GM23338 (cell line): ENCODE results near the gene TTLL5. TPM values are rescaled to one million over a fixed set of nuclear protein-coding genes. Genes with fewer than 3 reads are reported as not detected.

Source experiments
- ATAC-seq: fragments of 200-7000 bp; cut with Tn5 transposase; 3 replicates; pipeline ENCODE4 v1.9.1; 2020
- DNase-seq: peaks from one replicate; pipeline ENCODE4 v3.0.0-alpha.2; 2015; ENCODE audit warnings: low spot score
- H2AFZ ChIP-seq: fragments of 200-600 bp; sonication (generic); 2 replicates; pipeline ENCODE4 v1.8.0; 2016; ENCODE audit warnings: antibody characterized with exemption, mild to moderate bottlenecking, moderate library complexity
- H3F3A ChIP-seq: fragments of 200-600 bp; sonication (generic); replicated peaks from 2 replicates; pipeline ENCODE4 v1.8.0; 2017; ENCODE audit warnings: antibody characterized with exemption, mixed run types, low read depth
- H3K27ac ChIP-seq: fragments of 200-600 bp; sonication (generic); 2 replicates; pipeline ENCODE4 v1.6.1; 2016; ENCODE audit warnings: low read depth
- H3K27me3 ChIP-seq: fragments of 200-600 bp; sonication (generic); 2 replicates; pipeline ENCODE4 v1.8.0; 2016; ENCODE audit warnings: mild to moderate bottlenecking, mixed run types, moderate library complexity; ENCODE audit not compliant: insufficient read depth
- H3K36me3 ChIP-seq: fragments of 200-600 bp; sonication (generic); 2 replicates; pipeline ENCODE4 v1.8.0; 2016; ENCODE audit warnings: mild to moderate bottlenecking; ENCODE audit not compliant: insufficient read depth
- H3K4me1 ChIP-seq: fragments of 200-600 bp; sonication (generic); 2 replicates; pipeline ENCODE4 v1.8.0; 2016; ENCODE audit warnings: mild to moderate bottlenecking, moderate library complexity; ENCODE audit not compliant: insufficient read depth
- H3K4me2 ChIP-seq: fragments of 200-600 bp; sonication (generic); 2 replicates; pipeline ENCODE4 v1.7.1; 2017; ENCODE audit warnings: mixed run types
- H3K4me3 ChIP-seq: fragments of 200-600 bp; sonication (generic); 2 replicates; pipeline ENCODE4 v1.6.1; 2016; ENCODE audit warnings: mixed run types
- H3K79me2 ChIP-seq: fragments of 200-600 bp; sonication (generic); replicated peaks from 2 replicates; pipeline ENCODE4 v1.8.0; 2017; ENCODE audit warnings: mild to moderate bottlenecking; ENCODE audit not compliant: insufficient read depth
- H3K9me2 ChIP-seq: fragments of 200-600 bp; sonication (generic); 2 replicates; pipeline ENCODE4 v1.8.0; 2017; ENCODE audit not compliant: insufficient read depth
- H4K20me1 ChIP-seq: fragments of 200-600 bp; sonication (generic); replicated peaks from 2 replicates; pipeline ENCODE4 v1.8.0; 2017; ENCODE audit warnings: mild to moderate bottlenecking; ENCODE audit not compliant: insufficient read depth
- H3K27ac Mint-ChIP-seq: 2 replicates; pipeline ENCODE4 v1.8.0; 2020; ENCODE audit warnings: inconsistent platforms, mild to moderate bottlenecking, moderate library complexity, mixed read lengths
- H3K27me3 Mint-ChIP-seq: 3 replicates; pipeline ENCODE4 v1.8.0; 2022; ENCODE audit warnings: low read depth, mild to moderate bottlenecking, moderate library complexity, mixed read lengths, inconsistent platforms; ENCODE audit not compliant: insufficient read depth, poor library complexity
- H3K36me3 Mint-ChIP-seq: 3 replicates; pipeline ENCODE4 v1.8.0; 2021; ENCODE audit warnings: low read depth, mild to moderate bottlenecking, inconsistent platforms, moderate library complexity, mixed read lengths
- H3K4me1 Mint-ChIP-seq: 3 replicates; pipeline ENCODE4 v1.8.0; 2020; ENCODE audit warnings: mild to moderate bottlenecking, inconsistent platforms, mixed read lengths
- H3K4me3 Mint-ChIP-seq: 3 replicates; pipeline ENCODE4 v1.8.0; 2021; ENCODE audit warnings: moderate library complexity, mild to moderate bottlenecking, inconsistent platforms, mixed read lengths
- H3K9me3 Mint-ChIP-seq: 3 replicates; pipeline ENCODE4 v1.8.0; 2020; ENCODE audit warnings: moderate library complexity, mild to moderate bottlenecking, inconsistent platforms, mixed read lengths
- CREB1 ChIP-seq: fragments of 250-450 bp; sonication (Bioruptor Pico); IDR thresholded peaks from 2 replicates; pipeline ENCODE4 v1.5.0; 2020; ENCODE audit warnings: low read depth, mild to moderate bottlenecking, moderate library complexity
- CTCF ChIP-seq, 2 experiments: fragments of 200-600 bp in 1 of 2; sonication (generic) in 1 of 2; conservative IDR thresholded peaks; 2 replicates each; pipeline versions ENCODE4 v1.5.1 to v1.6.1; 2016 to 2017; ENCODE audit warnings: antibody characterized with exemption in 2 of 2, low read depth in 2 of 2, mild to moderate bottlenecking in 2 of 2, moderate library complexity in 1 of 2
- ETS1 ChIP-seq: IDR thresholded peaks from 2 replicates; pipeline ENCODE4 v1.6.1; 2016; ENCODE audit warnings: antibody characterized with exemption
- EZH2phosphoT487 ChIP-seq: fragments of 200-600 bp; sonication (generic); IDR thresholded peaks from one replicate; pipeline ENCODE4 v1.8.1; 2018; ENCODE audit warnings: antibody characterized with exemption; ENCODE audit not compliant: unreplicated experiment
- JUNB ChIP-seq: IDR thresholded peaks from one replicate; pipeline ENCODE4 v1.6.1; 2016; ENCODE audit warnings: antibody characterized with exemption; ENCODE audit not compliant: unreplicated experiment
- POLR2AphosphoS5 ChIP-seq: IDR thresholded peaks from 2 replicates; pipeline ENCODE4 v1.6.1; 2016; ENCODE audit warnings: antibody characterized with exemption, low read depth
- REST ChIP-seq: IDR thresholded peaks from one replicate; pipeline ENCODE4 v1.6.1; 2018; ENCODE audit warnings: antibody characterized with exemption; ENCODE audit not compliant: unreplicated experiment
- ZNF114 ChIP-seq: fragments of 250-450 bp; sonication (Bioruptor Pico); IDR thresholded peaks from 2 replicates; pipeline ENCODE4 v1.5.0; 2020; ENCODE audit warnings: mild to moderate bottlenecking, moderate library complexity
- ZNF331 ChIP-seq: fragments of 250-450 bp; sonication (Bioruptor Pico); IDR thresholded peaks from 2 replicates; pipeline ENCODE4 v1.5.0; 2020; ENCODE audit warnings: low read depth, mild to moderate bottlenecking, moderate library complexity
- ZNF462 ChIP-seq: fragments of 250-450 bp; sonication (Bioruptor Pico); IDR thresholded peaks from 2 replicates; pipeline ENCODE4 v1.5.0; 2020; ENCODE audit warnings: mild to moderate bottlenecking, moderate library complexity
- polyA plus RNA-seq: library from polyadenylated mRNA; unstranded; fragments of >200 nt; fragmentation: Nextera tagmentation; extraction: Ambion mirVana; gene quantifications from 2 replicates; pipeline ENCODE4 v1.2.1, GENCODE V29; 2016
- total RNA-seq: library from RNA; depleted of rRNA; stranded (reverse); fragments of >200 nt; shearing (Covaris generic); gene quantifications from 2 replicates; pipeline ENCODE4 v1.2.3, GENCODE V29; 2014

Gene TTLL5
- total and polyA plus RNA-seq, 2 experiments from 2014 or later, result 33.5 to 35.4 TPM

GRCh38 chr14:75655235-75655634 is 5.8 kb upstream of the TTLL5 start:
- Histone ChIP-seq H2AFZ (no peak overlapping the region), H3K4me3 (no peak overlapping the region), H3F3A (no peaks in the 10 kb centered on the region), H3K27ac (no peak overlapping the region), H3K27me3 (no peaks in the 10 kb centered on the region), H3K36me3 (peaks cover 34% of the 10 kb centered on the region), H4K20me1 (peaks cover 10% of the 10 kb centered on the region), H3K9me2 (no peaks in the 10 kb centered on the region), H3K4me2 (no peak overlapping the region), H3K4me1 (peaks cover 8% of the 10 kb centered on the region; the same call in 1 of the 2 replicates), H3K79me2 (peaks cover 29% of the 10 kb centered on the region)
- H3K36me3 Mint-ChIP-seq, result peaks cover 57% of the 10 kb centered on the region
- no peaks in the 10 kb centered on the region for H3K27me3 Mint-ChIP-seq
- TF ChIP-seq REST, result no peak
- no peak for TF ChIP-seq ETS1
- no peak for TF ChIP-seq ZNF331
- TF ChIP-seq ZNF114, result no peak
- no peak for TF ChIP-seq JUNB
- TF ChIP-seq CTCF (conservative IDR thresholded peaks at IDR 0.05; ENCODE audit: low read depth in 2 of 2), result no peak
- no peak for TF ChIP-seq CREB1
- TF ChIP-seq ZNF462, result no peak
- no peak for TF ChIP-seq POLR2AphosphoS5
- no peak for TF ChIP-seq EZH2phosphoT487
- H3K9me3 Mint-ChIP-seq, result no peaks in the 10 kb centered on the region
- 0 out of 2 replicates have a peak overlapping the region, but pooled peaks have one; percentile 5 for H3K27ac Mint-ChIP-seq
- DNase-seq (no peak), ATAC-seq (no peak)
- H3K4me1 Mint-ChIP-seq, result peaks cover 18% of the 10 kb centered on the region; the same call in 2 of the 3 replicates
- no peak overlapping the region for H3K4me3 Mint-ChIP-seq
